Mesendoderm (in vitro differentiated cells): ENCODE results near the gene SECISBP2.

Experiments used
- DNase-seq: peaks from one replicate; pipeline ENCODE4 v3.0.0; 2013
- H2AK5ac ChIP-seq: 2 replicates; pipeline ENCODE4 v1.6.1; 2013; ENCODE audit warnings: low read length, inconsistent platforms
- H2BK120ac ChIP-seq: 2 replicates; pipeline ENCODE4 v1.6.1; 2013; ENCODE audit warnings: low read depth, mild to moderate bottlenecking, low read length, moderate library complexity, mixed read lengths
- H2BK15ac ChIP-seq: replicated peaks from 2 replicates; pipeline ENCODE4 v1.6.1; 2013; ENCODE audit warnings: low read depth, mild to moderate bottlenecking, moderate library complexity
- H2BK5ac ChIP-seq: 2 replicates; pipeline ENCODE4 v1.6.1; 2013; ENCODE audit warnings: low read length, inconsistent platforms
- H3K18ac ChIP-seq: 2 replicates; pipeline ENCODE4 v1.6.1; 2013; ENCODE audit warnings: mild to moderate bottlenecking, low read length, mixed read lengths
- H3K23ac ChIP-seq: one replicate; pipeline ENCODE4 v1.6.1; 2013; ENCODE audit warnings: low read length
- H3K27ac ChIP-seq: 2 replicates; pipeline ENCODE4 v1.5.1; 2013; ENCODE audit warnings: low read depth, mild to moderate bottlenecking, inconsistent platforms, low read length, moderate library complexity
- H3K27me3 ChIP-seq: 2 replicates; pipeline ENCODE4 v1.6.1; 2013; ENCODE audit warnings: low read length, control low read depth, mild to moderate bottlenecking, inconsistent platforms; ENCODE audit not compliant: insufficient read depth, poor library complexity
- H3K36me3 ChIP-seq: 2 replicates; pipeline ENCODE4 v1.6.1; 2013; ENCODE audit warnings: low read length, inconsistent platforms; ENCODE audit not compliant: control insufficient read depth, insufficient read depth
- H3K4ac ChIP-seq: one replicate; pipeline ENCODE4 v1.6.1; 2013; ENCODE audit warnings: low read depth, mild to moderate bottlenecking, low read length, moderate library complexity
- H3K4me1 ChIP-seq: 2 replicates; pipeline ENCODE4 v1.6.1; 2013; ENCODE audit warnings: low read depth, low read length, inconsistent platforms; ENCODE audit not compliant: control insufficient read depth
- H3K4me2 ChIP-seq: 2 replicates; pipeline ENCODE4 v1.6.1; 2013; ENCODE audit warnings: low read length
- H3K4me3 ChIP-seq: 2 replicates; pipeline ENCODE4 v1.5.1; 2013; ENCODE audit warnings: mild to moderate bottlenecking, low read length
- H3K56ac ChIP-seq: one replicate; pipeline ENCODE4 v1.6.1; 2013; ENCODE audit warnings: low read length
- H3K79me1 ChIP-seq: 2 replicates; pipeline ENCODE4 v1.6.1; 2013; ENCODE audit warnings: low read length, inconsistent platforms
- H3K79me2 ChIP-seq: 2 replicates; pipeline ENCODE4 v1.6.1; 2013; ENCODE audit warnings: mild to moderate bottlenecking, low read length; ENCODE audit not compliant: control insufficient read depth, insufficient read depth
- H3K9ac ChIP-seq: 2 replicates; pipeline ENCODE4 v1.6.1; 2013; ENCODE audit warnings: low read length, inconsistent platforms
- H4K5ac ChIP-seq: one replicate; pipeline ENCODE4 v1.6.1; 2013; ENCODE audit warnings: low read length
- H4K8ac ChIP-seq: one replicate; pipeline ENCODE4 v1.6.1; 2013; ENCODE audit warnings: low read depth, mild to moderate bottlenecking, control low read depth, low read length, moderate library complexity
- WGBS: extraction: QIAGEN DNeasy Blood & Tissue Kit; methylation state at CpG from one replicate; pipeline ENCODE4 v1.1.7; 2013; ENCODE audit warnings: low lambda C conversion rate, missing lambda C conversion rate; ENCODE audit not compliant: insufficient coverage; ENCODE audit errors: extremely low coverage; 5-methylcytosine and 5-hydroxymethylcytosine counted together

SECISBP2 gene

DNA sequence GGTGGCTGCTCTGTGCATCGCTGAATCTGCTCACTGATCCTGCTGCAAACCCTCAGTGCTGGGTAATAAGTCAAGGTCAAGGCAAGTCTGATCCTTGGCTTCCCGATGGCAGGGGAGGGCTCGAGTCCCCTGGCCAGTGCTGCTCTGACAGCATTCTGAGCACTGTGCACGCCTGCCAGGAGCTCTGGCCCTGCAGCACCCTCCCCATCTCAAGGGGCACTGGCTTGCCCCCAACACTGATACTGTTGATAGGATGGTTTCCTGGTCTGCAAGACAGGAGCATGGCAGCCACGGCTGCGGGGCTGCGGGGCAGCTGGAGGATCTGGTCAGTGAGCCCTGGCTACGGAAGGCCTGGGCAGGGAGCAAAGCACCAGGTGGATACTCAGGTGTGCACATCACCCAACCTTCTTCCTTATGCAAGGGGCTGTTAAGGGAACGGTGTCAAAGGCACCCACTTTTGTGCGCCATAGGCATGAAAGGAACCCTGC is 71.8 kb downstream of the SECISBP2 start:
- no peak overlapping the region for H2BK5ac ChIP-seq
- no peak overlapping the region for H3K27ac ChIP-seq
- H3K4me1 ChIP-seq = no peaks in the 10 kb centered on the region
- H3K4me2 ChIP-seq = no peak overlapping the region
- H4K8ac ChIP-seq = no peak overlapping the region
- no peak overlapping the region for H2AK5ac ChIP-seq
- H2BK120ac ChIP-seq = no peak overlapping the region
- H3K56ac ChIP-seq = no peak overlapping the region
- H3K4ac ChIP-seq = no peak overlapping the region
- no peaks in the 10 kb centered on the region for H3K27me3 ChIP-seq
- H4K5ac ChIP-seq = no peak overlapping the region
- no CpG with 5 or more reads among the region's 10 CpGs for WGBS
- DNase-seq = no peak
- H3K79me2 ChIP-seq = no peaks in the 10 kb centered on the region
- H3K23ac ChIP-seq = no peak overlapping the region
- no peak overlapping the region for H2BK15ac ChIP-seq
- H3K36me3 ChIP-seq = no peaks in the 10 kb centered on the region
- H3K4me3 ChIP-seq = no peak overlapping the region
- no peak overlapping the region for H3K18ac ChIP-seq
- no peaks in the 10 kb centered on the region for H3K79me1 ChIP-seq
- no peak overlapping the region for H3K9ac ChIP-seq

DNA sequence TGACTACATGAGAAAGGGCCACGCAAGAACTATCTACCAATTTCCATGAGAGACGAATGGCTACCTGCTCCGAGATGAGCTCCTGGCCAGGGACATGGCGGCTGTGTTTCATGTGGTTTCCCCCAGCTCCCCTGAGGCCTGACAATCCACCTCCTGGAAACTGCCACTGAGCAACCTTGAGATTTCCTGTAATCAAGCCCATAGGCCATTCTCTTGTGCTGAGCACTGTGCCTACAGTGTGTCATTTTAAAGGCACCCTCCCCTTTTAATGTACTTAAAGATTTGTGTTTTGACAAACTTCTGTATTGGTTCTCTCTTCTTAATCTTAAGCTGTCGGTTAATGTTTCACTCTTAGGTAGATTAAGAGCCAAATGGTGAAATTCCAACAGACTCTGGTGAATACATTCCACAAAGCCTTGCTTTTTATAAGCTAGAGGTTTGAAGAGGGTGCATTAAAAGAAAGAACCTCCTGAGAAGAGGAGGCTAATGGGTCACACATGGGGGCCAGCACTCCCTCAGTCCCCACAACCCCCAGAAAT is 72.3 kb downstream of the SECISBP2 start:
- Histone ChIP-seq H3K18ac (no peak overlapping the region), H3K79me1 (no peaks in the 10 kb centered on the region), H3K79me2 (no peaks in the 10 kb centered on the region), H2BK120ac (no peak overlapping the region), H2BK15ac (no peak overlapping the region), H3K56ac (no peak overlapping the region), H3K9ac (no peak overlapping the region), H3K4me1 (no peaks in the 10 kb centered on the region), H3K4me2 (no peak overlapping the region), H3K4me3 (no peak overlapping the region), H2BK5ac (no peak overlapping the region), H3K23ac (no peak overlapping the region), H3K27me3 (no peaks in the 10 kb centered on the region), H2AK5ac (no peak overlapping the region), H3K27ac (no peak overlapping the region), H4K8ac (no peak overlapping the region), H3K4ac (no peak overlapping the region), H3K36me3 (no peaks in the 10 kb centered on the region), H4K5ac (no peak overlapping the region)
- DNase-seq = no peak
- no CpG with 5 or more reads among the region's 5 CpGs for WGBS

- Histone ChIP-seq H3K79me2 (no peaks in the 10 kb centered on the region), H4K5ac (no peak overlapping the region), H4K8ac (no peak overlapping the region), H3K4me2 (no peak overlapping the region), H2AK5ac (no peak overlapping the region), H2BK120ac (no peak overlapping the region), H3K18ac (no peak overlapping the region), H3K56ac (no peak overlapping the region), H2BK5ac (no peak overlapping the region), H3K23ac (no peak overlapping the region), H2BK15ac (no peak overlapping the region), H3K4me1 (no peaks in the 10 kb centered on the region), H3K9ac (no peak overlapping the region), H3K4ac (no peak overlapping the region), H3K27ac (no peak overlapping the region), H3K36me3 (no peaks in the 10 kb centered on the region), H3K27me3 (no peaks in the 10 kb centered on the region), H3K4me3 (no peak overlapping the region), H3K79me1 (no peaks in the 10 kb centered on the region)
- no CpG with 5 or more reads among the region's 6 CpGs for WGBS
- DNase-seq = no peak
Measured at GRCh38 chr9:89391585-89391984, 73.3 kb downstream of the SECISBP2 start.

GRCh38 chr9:89394412-89394811 is 76.1 kb downstream of the SECISBP2 start:
- WGBS = no CpG with 5 or more reads among the region's 12 CpGs
- H4K5ac ChIP-seq = no peak overlapping the region
- no peak overlapping the region for H4K8ac ChIP-seq
- H2AK5ac ChIP-seq = no peak overlapping the region
- H3K36me3 ChIP-seq = no peaks in the 10 kb centered on the region
- no peak overlapping the region for H3K56ac ChIP-seq
- H2BK15ac ChIP-seq = no peak overlapping the region
- H3K23ac ChIP-seq = no peak overlapping the region
- no peak overlapping the region for H2BK5ac ChIP-seq
- H3K27ac ChIP-seq = no peak overlapping the region
- no peak for DNase-seq
- H3K4me2 ChIP-seq = no peak overlapping the region
- no peaks in the 10 kb centered on the region for H3K27me3 ChIP-seq
- H2BK120ac ChIP-seq = no peak overlapping the region
- no peaks in the 10 kb centered on the region for H3K79me2 ChIP-seq
- H3K9ac ChIP-seq = no peak overlapping the region
- H3K4me1 ChIP-seq = no peaks in the 10 kb centered on the region
- H3K18ac ChIP-seq = no peak overlapping the region
- no peak overlapping the region for H3K4me3 ChIP-seq
- no peaks in the 10 kb centered on the region for H3K79me1 ChIP-seq
- no peak overlapping the region for H3K4ac ChIP-seq

DNA sequence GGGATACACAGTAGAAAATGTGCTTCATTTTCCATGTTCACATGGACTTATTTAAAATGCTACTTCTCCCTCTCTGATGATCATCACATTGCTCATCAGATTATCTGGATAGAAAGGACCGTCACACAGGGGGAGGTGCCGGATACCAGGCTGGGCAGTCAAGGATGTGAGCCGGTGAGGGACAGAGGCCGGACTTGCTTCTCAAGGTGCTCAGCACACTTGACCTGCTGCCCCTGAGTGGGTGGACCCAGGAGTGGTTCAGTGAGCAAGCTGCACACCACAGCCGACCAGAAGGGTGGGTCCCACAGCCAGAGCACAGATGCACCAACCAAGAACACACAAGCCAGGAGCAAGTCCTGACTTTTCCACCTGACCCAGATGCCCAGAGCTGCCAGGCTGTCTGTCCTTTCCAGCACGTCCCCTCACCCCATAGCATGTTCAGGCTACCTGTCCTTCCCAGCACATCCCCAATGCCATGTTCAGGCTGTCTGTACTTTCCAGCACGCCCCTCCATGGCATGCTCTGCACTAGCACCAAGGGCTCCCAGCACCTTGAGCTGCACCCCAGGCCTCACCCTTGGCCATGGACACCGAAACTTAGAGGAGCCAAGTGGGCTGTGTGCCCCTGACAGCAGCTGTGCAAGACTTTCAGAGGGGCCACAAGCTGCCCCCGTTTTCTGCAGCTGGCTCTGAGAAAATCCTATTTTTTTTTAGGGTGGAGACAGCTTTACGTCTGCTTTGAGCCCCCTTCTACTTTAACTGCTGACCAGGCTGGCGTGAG is 77.8 kb downstream of the SECISBP2 start:
- H3K18ac ChIP-seq = no peak overlapping the region
- WGBS = no CpG with 5 or more reads among the region's 11 CpGs

More for the DNA sequence above, 77.8 kb downstream of the SECISBP2 start:
- Histone ChIP-seq H3K56ac (no peak overlapping the region), H3K4me1 (no peaks in the 10 kb centered on the region), H3K4me2 (no peak overlapping the region), H2BK15ac (no peak overlapping the region), H3K79me1 (no peaks in the 10 kb centered on the region), H2AK5ac (no peak overlapping the region), H3K23ac (no peak overlapping the region), H2BK5ac (no peak overlapping the region), H3K4me3 (no peak overlapping the region), H3K27me3 (no peaks in the 10 kb centered on the region), H3K79me2 (no peaks in the 10 kb centered on the region), H4K5ac (no peak overlapping the region), H3K27ac (no peak overlapping the region), H3K9ac (no peak overlapping the region), H3K36me3 (no peaks in the 10 kb centered on the region), H2BK120ac (no peak overlapping the region), H4K8ac (no peak overlapping the region), H3K4ac (no peak overlapping the region)
- DNase-seq = no peak
